GM11168 (cell line): ENCODE data around the gene AMHR2.

Experiments
- in situ Hi-C: fragments of 300-500 bp; cut with MboI; formaldehyde crosslinking; loops from one replicate; pipeline ENCODE4 v1.12.0; 2022; ENCODE audit warnings: low sequenced_read_pairs; ENCODE audit not compliant: unreplicated experiment

AMHR2 gene

DNA sequence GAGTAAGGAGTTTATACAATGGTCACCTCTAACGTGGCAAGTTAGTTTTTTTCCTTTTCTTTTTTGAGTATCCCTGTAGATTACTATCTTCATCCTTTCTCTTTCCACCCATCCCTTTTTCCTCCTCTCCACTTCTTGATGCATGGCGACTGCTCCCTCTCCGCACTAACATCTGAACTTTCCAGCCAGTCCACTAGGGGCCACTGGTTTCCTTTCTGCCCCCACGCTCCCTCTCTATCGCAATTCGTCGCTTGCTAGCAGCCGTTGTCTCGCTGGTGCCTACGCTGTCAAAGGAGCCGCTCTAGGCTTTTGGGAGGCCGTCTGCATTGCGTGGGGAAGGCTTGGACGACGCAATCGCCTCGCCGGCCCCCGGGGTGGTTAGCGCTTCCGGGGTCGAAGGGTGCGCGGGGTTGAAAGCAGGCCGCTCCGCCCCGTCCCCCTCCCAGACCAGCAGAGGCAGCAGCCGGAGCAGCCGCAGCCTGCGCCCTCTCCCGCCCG is 28.1 kb downstream of the AMHR2 start, which contains the start of gene PCBP2:
PCBP2 (plus strand) TSS at position 442 of the 498 bp plus-strand sequence. CDS start 2,699 bp downstream, outside the sequence.
- in situ Hi-C loops: no loop called here

- in situ Hi-C loops: no loop called here
These were observed 28.8 kb downstream of the AMHR2 start for GRCh38 chr12:53452159-53453077.

- in situ Hi-C loops: no loop called here
These were observed 30.4 kb downstream of the AMHR2 start for GRCh38 chr12:53453953-53454640.

DNA sequence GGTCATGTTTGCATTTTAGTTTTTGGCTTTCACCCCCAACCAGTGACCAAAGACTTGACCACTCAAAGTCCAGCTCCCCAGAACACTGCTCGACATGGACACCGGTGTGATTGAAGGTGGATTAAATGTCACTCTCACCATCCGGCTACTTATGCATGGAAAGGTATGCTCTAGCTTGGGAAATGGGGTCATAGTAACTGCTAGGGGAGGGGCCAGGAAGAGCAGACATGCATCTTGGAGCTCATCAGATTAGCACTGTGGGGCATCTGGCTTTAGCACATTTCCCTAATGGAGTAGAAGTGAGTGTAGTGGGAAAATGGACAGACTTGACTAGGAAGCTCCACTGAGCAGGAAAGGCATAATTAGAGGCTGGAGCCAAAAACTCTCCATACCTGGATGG is 31.1 kb downstream of the AMHR2 start:
- in situ Hi-C loops: no loop called here

GRCh38 chr12:53456654-53457366 is 33.2 kb downstream of the AMHR2 start:
- in situ Hi-C loops: no loop called here

DNA sequence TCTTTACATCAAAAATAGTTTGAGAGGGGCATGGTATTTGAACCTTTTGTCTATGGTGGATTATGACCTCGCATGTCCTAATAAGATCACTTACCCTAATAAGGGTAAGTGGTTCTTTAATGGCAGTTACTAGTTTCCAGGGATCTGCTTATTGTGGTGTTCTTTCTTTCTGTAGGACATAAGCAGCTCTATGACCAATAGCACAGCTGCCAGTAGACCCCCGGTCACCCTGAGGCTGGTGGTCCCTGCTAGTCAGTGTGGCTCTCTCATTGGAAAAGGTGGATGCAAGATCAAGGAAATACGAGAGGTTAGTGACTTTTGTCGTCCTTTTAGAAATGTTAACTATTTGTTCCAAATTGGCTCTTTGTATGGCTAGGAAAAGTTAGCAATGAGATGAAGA is 35.4 kb downstream of the AMHR2 start:
- in situ Hi-C loops: no loop called here

- in situ Hi-C loops: no loop called here
These were observed 37.4 kb downstream of the AMHR2 start for GRCh38 chr12:53461059-53461458.

DNA sequence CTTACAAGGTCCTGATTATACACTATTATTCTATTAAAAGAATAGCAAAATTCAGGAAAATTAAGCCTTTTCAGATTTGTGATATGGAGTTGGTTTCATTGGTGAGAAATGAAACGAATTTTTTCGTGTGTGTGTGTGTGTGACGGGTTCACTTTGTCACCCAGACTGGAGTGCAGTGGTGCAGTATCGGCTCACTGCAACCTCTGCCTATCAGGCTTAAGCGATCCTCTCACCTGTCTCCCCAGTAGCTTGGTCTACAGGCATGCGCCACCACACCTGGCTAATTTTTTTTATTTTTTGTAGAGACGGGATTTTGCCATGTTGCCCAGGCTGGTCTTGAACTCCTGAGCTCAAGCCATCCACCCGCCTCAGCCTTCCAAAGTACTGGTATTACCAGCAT is 37.9 kb downstream of the AMHR2 start:
- in situ Hi-C loops: no loop called here

GRCh38 chr12:53462935-53463334 is 39.3 kb downstream of the AMHR2 start:
- in situ Hi-C loops: no loop called here

DNA sequence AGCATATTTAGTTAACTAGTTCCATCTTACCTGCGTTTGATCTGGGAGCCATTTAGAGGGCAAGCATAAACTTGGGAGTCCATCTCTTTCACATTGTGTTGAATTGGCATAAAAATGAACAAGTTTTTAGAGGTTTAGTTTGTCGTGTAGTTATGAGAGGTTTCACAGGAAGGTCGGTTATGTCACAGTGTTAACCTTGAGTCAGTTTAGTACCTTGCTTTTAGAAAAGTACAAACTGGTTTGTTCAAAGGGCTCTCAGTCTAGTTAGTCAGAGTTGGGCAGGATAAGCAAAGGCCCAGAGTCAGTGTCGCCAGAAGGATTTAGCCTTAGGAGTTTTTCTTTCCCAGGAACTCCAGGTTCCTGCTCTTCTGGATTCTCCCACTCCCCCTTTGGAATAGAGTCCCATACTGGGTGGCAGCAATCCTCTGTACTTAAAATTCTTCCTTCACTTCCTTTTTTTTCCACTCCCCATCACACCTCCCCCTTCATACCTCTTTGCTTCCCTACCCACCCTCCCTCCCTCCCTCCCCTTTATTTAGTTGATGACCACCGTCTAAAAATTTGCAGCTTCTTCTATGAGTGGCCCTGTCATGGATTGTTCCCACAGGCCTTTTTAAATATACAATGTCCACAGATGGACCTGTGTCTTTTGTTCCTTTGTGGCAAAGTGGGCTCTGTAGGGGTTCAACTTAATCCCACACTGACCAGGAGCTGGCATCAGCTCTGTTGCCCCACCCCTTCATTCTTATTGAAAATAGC is 40.3 kb downstream of the AMHR2 start:
- in situ Hi-C loops: no loop called here

DNA sequence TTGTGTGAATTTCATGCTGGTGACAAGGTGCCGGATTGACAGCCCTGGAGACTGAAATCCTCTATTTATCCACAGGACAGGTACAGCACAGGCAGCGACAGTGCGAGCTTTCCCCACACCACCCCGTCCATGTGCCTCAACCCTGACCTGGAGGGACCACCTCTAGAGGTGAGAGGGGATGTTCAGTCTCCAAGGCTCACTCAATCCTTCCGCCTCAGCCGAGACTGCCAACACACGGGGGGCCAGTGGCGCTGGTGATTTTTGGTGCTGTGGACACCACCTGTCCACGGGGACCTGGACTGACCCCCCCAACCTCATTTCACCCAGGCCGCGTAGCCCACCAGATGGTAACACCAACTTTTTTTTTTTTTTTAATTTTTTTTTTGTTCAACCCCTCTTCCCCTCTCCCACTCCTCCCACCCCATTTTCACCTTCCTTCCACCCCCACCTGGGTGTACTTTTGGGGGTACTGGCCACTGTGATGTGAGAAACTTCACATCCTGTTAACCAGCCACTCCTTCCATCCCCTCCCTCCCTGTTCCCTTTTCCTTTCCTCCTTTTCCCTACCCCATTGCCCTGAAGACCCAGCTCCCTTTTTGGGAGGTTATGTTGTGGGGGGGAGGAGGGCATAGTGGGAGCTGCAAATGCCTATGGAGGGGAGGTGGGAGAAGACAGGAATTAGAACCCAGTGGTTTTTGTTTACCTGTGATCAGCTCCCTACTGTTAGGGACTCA is 41.2 kb downstream of the AMHR2 start:
- in situ Hi-C loops: no loop called here

DNA sequence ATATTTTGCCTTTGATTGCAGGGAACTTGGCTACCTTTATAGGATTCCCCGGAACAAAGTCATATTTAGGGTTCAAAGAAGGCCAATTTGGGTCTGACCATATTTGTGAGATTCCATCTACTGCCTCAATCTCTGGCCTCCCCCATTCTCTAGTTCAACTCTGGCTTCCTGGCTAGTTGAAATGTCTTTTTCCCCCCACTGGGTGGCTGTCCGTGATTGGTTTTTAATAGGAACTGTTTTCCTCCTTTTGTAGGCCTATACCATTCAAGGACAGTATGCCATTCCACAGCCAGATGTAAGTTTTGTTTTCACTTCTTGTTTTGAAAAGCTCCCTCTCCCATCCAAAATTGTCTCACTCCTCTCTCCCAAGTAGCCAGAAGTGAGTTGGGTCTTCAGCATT is 42.0 kb downstream of the AMHR2 start:
- in situ Hi-C loops: no loop called here

DNA sequence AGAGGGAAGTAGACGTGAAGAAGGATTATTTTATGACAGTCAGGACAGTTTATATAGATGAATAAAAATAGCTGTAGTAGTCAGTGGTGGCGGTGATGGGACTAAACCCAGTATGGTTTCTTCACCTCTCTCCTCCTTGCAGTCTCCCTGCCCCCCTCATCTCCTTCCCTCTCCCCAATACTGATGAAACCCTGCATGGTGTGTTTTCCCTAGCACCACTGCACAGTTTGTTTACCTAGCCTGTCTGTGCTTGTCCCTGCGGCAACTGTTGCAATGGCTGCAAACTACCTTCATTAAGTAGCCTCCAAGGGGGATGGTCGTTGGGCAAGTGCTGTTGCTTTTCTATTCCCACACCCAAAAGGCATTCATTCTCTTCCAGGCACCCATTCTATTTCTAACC is 43.0 kb downstream of the AMHR2 start:
- in situ Hi-C loops: no loop called here

GRCh38 chr12:53467082-53467481 is 43.4 kb downstream of the AMHR2 start:
- in situ Hi-C loops: no loop called here

GRCh38 chr12:53467880-53468279 is 44.2 kb downstream of the AMHR2 start:
- in situ Hi-C loops: no loop called here

DNA sequence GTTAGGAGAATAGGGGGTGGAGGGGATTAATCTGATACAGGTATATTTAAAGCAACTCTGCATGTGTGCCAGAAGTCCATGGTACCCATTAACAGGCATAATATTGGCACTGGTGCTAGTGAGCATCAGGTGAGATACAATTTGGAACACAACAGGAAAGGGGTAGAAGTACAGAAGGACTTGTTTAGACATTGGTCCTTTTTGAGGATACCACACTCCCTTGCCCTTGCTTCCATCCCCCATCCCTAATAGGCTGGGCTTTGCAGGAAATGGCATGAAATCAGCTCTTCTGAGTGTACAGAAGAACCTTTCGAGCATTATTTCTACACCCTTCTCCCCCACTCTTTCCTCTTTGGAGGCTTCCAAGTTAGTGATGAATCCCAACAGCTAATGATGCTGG is 44.6 kb downstream of the AMHR2 start:
- in situ Hi-C loops: no loop called here

GRCh38 chr12:53472056-53472582 is 48.5 kb downstream of the AMHR2 start:
- in situ Hi-C loops: no loop called here

- in situ Hi-C loops: no loop called here
These were observed 50.4 kb downstream of the AMHR2 start for GRCh38 chr12:53474077-53474476.

GRCh38 chr12:53474819-53475218 is 51.2 kb downstream of the AMHR2 start:
- in situ Hi-C loops: no loop called here
